Esophagus mucosa (tissue), 1 donor: Measurements from ENCODE around the gene CMC1. TPM values are rescaled to one million over a fixed set of nuclear protein-coding genes. Genes with fewer than 3 reads are reported as not detected.

Experiments used
- total RNA-seq: library from RNA; stranded (reverse); gene quantifications from one replicate; pipeline ENCODE4 v1.2.4, GENCODE V29; 2023
- donor health status: DM: yes; HTN: yes; CAD: no.

The CMC1 gene
- total RNA-seq, 1 donor from 2014 or later = 12.2 TPM

Other genes starting within 250 kb of the CMC1 start
- gene ZCWPW2, start 107.1 kb downstream of the CMC1 start, total RNA-seq = 0.40 TPM
- gene AZI2, start 107.2 kb downstream of the CMC1 start, total RNA-seq = 46.4 TPM